HG03457 (cell line): ENCODE results near the gene PSPH.
"Not testable (repeated sequence)": the region's sequence is repeated elsewhere in the genome, so short reads cannot be mapped to it uniquely, and the experiment has no call there.

ENCODE experiments used
- ATAC-seq: cut with Tn5 transposase; IDR thresholded peaks from one replicate; pipeline ENCODE4 v1.9.1; 2021; ENCODE audit warnings: moderate number of reproducible peaks; ENCODE audit not compliant: unreplicated experiment

PSPH gene

GRCh38 chr7:56063500-56063881 is 12.2 kb upstream of the PSPH start:
- no peak for ATAC-seq

GRCh38 chr7:56062382-56062781 is 11.1 kb upstream of the PSPH start:
- no peak for ATAC-seq

DNA sequence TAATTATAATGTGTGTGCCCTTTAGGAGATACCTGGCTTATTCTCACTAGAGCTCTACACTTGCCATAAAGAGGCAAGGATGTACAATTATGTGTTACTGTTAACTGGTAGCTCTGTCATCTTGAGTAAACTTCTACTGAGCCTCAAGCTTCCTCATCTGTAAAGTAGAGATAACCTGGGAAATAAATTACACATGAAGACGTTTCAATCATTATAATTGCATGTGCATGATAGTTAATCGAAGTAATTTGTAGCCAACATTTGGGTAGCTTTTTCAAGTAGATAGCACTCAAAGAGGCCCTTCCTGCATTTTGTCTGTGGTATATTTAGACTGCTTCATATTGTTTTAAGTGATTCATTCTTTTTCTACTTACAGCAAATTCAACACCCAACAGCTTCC is 2.7 kb upstream of the PSPH start:
- ATAC-seq, result no peak

DNA sequence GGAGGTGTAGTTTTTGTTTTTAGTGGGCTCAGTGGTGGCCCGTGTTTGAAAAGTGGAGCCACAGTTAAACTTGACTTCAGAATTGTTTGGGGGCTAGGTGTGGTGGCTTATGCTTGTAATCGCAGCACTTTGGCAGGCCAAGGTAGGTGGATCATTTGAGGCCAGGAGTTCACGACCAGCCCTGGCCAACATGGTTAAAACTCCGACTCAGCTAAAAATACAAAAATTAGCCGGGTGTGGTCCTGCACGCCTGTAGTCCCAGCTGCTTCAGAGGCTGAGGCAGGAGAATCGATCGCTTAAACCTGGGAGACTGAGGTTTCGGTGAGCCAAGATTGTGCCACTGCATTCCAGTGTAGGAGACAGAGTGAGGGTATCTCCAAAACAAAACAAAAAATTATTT is 2.1 kb upstream of the PSPH start:
- ATAC-seq, result no peak

DNA sequence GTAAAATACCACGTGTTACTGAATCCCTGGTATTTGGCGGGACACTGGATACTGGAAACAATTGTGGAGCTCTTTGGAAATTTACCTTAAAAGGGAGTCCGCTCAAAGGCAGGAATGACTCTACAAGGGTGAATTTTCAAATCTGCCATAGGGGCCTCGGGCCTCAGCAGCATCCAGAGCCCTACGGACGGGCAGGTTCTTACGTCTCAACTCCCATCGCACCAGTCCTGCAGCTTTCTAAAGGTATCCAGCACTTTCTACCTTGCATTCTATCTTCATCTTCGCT is 248 bp downstream of the PSPH start:
- no peak for ATAC-seq

DNA sequence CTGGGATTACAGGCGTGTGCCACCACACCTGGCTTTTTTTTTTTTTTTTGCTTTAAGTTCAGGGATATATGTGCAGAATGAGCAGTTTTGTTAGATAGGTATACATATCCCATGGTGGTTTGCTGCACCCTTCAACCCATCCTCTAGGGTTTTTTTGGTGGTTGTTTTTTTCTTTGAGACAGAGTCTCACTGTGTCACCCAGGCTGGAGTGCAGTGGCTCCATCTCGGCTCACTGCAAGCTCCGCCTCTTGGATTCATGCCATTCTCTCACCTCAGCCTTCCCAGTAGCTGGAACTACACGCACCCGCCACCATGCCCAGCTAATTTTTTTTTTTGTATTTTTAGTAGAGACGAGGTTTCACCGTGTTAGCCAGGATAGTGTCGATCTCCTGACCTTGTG is 2.5 kb downstream of the PSPH start:
- ATAC-seq, result not testable (repeated sequence)

GRCh38 chr7:56048245-56048644 is 3.0 kb downstream of the PSPH start:
- ATAC-seq, result no peak

- not testable (repeated sequence) for ATAC-seq
Observed at GRCh38 chr7:56047446-56048116, 3.7 kb downstream of the PSPH start.

GRCh38 chr7:56046721-56047445 is 4.4 kb downstream of the PSPH start:
- no peak for ATAC-seq

DNA sequence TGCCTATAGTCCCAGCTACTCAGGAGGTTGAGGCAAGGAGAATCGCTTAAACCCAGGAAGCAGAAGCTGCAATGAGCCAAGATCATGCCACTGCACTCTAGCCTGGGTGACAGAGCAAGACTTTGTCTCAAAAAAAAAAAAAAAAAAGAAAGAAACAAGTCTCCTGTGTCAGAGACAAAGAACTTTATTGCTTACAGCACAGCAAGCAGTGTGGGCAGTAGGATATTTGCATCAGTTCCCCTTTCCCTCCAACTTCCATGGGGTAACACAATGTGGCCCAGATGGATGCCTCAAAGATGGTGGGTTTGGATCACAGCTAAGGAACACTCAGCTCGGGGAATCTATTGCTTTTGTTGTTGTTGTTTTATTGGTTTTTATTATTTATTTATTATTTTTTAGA is 5.5 kb downstream of the PSPH start:
- not testable (repeated sequence) for ATAC-seq

DNA sequence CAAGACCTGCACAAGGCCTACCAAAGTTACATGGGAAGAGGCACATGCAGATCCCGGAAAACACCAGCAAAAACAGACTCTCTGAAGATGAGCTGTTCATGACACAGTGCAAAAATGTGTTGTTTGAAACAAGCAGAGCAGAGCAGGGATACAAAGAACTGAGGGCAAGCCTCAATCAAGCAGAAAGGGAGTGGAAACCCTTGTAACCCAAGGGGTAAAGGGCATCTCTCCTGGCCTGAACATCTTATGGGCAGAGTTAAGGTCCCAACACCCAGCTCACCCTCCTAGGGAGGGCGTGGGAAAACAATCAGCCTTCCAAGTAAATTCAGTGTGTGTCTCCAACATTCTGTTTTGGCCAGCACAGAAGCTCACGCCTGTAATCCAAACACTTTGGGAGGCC is 10.5 kb downstream of the PSPH start:
- ATAC-seq, result no peak

GRCh38 chr7:56033671-56034432 is 17.4 kb downstream of the PSPH start:
- ATAC-seq, result peak; percentile 97

DNA sequence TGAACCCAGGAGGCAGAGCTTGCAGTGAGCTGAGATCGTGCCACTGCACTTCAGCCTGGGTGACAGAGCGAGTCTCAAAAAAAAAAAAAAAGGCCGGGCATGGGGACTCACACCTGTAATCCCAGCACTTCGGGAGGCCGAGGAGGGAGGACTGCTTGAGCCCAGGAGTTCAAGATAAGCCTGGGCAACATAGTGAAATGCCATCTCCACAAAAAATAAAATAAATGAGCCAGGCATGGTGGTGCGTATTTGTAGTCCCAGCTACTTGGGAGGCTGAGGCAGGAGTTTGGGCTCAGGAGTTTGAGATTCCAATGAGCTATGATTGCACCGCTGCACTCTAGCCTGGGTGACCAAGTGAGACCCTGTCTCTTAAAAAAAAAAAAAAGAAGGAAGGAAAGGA is 18.7 kb downstream of the PSPH start:
- not testable (repeated sequence) for ATAC-seq

DNA sequence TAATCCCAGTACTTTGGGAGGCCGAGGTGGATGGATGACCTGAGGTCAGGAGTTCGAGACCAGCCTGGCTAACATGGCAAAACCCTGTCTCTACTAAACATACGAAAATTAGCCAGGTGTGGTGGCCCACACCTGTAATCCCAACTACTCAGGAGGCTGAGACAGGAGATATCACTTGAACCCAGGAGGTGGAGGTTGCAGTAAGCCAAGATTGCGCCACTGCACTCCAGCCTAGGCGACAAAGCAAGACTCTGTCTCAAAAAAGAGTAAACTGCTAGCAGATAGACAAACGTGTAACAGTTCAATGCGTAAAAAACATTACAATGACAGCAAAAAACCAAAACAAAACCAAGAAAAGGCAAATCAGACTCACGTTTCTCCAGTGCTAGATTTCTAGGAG is 19.7 kb downstream of the PSPH start:
- not testable (repeated sequence) for ATAC-seq

DNA sequence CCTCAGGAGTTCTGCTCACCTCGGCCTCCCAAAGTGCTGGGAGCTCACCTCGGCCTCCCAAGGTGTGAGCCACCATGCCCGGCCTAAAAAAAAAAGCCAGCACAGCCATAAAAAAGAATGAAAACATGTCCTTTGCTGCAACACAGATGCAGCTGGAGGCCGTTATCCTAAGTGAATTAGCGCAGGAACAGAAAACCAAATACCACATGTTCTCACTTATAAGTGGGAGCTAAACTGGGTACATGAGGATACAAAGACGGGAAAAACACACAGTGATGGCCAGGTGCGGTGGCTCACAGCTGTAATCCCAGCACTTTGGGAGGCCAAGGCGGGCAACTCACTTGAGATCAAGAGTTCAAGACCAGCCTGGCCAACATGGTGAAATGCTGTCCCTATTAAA is 20.9 kb downstream of the PSPH start:
- no peak for ATAC-seq

DNA sequence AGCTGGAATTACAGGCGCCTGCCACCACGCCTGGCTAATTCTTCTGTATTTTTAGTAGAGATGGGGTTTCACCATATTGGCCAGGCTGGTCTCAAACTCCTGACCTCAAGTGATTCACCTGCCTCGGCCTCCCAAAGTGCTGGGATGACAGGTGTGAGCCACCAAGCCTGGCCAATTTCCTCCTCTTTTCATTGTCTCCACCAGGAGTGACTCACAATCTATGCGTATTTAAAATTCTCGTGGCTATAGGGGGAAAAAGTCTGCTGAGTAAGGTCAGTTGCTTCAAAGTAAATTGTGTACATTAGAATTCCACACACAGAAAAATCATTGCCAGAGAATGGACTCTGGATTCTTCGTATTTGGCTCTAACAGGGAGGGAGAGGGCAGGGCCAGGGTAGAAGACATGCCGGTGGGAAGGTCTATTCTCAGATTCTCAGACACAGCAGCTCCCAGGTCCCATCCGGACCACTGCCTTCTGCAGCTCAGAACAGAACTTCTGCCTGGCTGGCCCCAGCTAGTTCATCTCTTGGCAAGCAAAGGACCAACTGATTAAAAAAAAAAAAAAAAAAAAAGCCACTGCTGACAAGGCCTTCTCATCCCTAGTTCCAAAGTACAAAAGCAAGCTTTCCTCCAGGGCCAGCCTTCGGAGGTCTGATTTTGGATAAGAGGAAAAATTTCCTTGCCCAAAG is 22.2 kb downstream of the PSPH start:
- ATAC-seq, result no peak

DNA sequence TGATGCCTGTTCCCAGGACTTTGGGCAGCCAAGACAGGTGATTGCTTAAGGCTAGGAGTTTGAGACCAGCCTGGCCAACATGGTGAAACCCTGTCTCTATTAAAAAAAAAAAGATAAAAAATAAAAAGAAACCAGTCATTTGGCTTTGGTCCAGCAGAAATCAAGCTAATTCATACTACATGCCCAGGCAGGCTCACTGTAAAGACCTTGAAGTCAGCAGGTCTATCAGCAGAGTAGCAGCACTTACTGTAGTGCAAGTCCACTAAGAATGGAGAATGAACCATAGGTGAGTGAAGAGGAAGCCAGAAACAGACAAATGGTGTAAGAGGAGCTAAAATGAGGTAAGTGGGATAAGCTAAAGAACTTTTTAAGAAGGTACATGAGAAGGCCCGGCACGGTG is 24.7 kb downstream of the PSPH start:
- ATAC-seq, result no peak

GRCh38 chr7:56023500-56023899 is 27.7 kb downstream of the PSPH start:
- no peak for ATAC-seq

- ATAC-seq, result no peak
Observed at GRCh38 chr7:56019501-56019900, 31.7 kb downstream of the PSPH start.

DNA sequence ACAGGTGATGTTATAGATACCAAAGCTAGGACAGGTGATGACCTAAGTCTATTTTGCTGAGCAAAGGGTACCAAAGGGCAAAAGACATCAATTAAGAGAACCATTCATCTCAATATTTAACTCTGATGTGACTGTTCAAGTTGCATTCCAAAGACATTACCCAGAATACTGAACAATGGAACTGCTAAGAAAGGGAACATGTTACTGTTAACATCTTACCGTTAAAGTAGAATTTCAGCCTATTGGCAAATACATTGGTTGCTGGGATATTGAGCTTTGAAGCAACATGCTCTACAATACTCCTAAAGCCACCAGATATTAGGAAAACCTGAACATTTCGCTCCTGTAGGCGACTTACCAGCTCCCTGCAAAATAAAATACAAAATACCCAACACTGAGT is 34.2 kb downstream of the PSPH start:
- ATAC-seq, result not testable (repeated sequence)

DNA sequence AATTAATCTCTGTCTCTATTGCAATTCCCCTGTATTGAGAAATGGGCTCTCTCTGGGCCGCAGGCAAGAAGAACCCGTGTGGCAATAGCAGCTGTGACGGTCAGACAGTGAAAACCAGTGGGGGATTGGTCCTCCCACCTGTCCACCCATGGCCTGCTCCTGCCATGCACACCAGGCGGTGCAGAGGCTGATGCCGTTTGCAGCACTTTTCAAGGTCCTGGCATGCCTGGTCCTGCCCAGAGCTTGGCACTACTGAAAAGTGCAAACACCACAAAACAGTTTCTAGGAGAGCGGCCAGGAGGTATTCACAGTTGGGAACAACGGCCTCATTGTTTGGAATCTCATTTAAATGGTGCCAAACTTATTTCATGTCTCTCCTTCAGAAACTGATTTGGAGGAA is 41.5 kb downstream of the PSPH start:
- no peak for ATAC-seq

DNA sequence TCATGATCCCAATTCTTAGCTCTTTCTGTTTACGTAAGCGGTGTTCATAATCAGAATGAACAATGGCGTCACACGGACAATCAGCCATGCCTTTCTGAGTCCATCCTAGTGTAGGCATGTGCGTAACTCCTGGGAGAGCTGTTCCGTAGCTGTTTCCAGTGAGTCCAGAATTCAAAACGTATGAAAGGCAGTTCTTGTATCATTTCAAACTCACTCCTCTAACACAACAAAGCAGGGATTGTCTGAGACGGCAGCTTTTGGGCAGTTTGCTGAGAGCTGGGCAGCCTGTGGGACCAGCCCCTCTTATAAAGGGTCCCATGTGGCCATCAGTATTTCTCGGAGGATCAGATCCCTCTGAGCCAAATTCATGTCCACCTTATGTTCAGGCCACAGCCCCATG is 43.4 kb downstream of the PSPH start:
- ATAC-seq, result no peak
